ELR (cell line): ENCODE results near the gene SP9.
A peak's percentile ranks its signal among the peaks of the same experiment; 100 is the strongest.

ENCODE experiments used
- DNase-seq: peaks from one replicate; pipeline ENCODE4 v3.0.0-alpha.2; 2015; ENCODE audit warnings: low read depth

Gene SP9

GRCh38 chr2:174333372-174334277 lies 1.1 kb upstream of the SP9 start:
- DNase-seq: no peak

DNA sequence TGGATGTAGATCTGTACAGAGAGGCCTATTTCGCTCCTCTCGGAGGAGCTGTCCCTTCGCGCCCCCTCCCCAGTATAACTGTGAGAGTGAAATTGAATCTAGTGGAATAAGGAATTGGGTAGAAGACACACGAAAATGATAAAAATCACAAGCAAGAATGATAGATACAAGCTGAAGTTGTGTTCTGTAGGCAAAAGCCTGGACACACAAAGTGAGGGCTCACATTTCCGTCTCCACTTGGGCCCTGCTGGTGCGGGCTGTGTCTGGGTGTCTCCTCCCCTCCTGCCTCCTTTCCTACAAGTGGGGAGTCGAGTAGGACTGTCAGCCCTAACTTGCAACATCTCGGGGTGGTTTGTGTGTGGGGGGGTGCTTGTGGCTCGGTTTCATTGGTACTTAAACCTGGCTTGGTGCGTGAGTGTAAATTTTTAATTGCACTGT lies 457 bp upstream of the SP9 start:
- no peak for DNase-seq

DNA sequence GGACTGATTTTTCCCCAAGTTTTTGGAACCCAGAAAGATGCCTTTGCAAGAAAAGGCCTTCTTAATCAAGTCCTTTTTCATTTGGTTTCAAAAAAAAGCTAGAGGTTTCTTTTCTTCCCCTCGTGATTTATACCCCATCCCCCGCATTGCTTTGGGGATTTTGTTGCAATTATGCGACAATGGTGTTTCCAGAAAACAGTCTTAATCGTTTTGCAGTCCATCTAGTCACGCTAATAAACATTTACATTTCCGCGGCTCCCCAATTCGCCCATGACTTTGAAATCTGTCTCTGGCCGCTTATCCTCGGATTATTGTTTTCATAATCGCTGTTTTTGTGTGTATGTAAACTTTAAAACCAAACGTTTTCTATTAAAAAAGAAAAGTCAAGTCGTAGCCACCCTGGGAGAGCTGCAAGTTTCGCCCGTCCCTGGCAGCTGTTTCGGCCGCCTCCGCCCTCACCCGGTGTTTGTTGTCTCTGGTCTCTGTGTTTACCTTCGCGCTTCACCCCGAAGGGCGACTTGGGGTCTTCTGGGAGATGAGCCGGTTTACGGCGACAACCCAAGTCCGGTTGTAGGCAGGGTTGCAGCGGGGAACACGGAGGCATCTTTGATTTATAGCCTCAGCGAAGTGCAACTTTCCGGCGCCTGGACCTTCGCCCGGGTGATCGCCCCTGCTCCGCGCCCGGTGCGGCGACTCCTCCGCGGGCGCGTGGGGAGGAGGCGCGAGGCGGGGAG lies 667 bp downstream of the SP9 start:
- no peak for DNase-seq

- peak; percentile 50 for DNase-seq
These were observed 1.3 kb downstream of the SP9 start for GRCh38 chr2:174335988-174336500.

- peak; percentile 61 for DNase-seq
These were observed 2.0 kb downstream of the SP9 start for GRCh38 chr2:174336501-174337336.

GRCh38 chr2:174337337-174338146 lies 2.8 kb downstream of the SP9 start:
- peak; percentile 56 for DNase-seq

DNA sequence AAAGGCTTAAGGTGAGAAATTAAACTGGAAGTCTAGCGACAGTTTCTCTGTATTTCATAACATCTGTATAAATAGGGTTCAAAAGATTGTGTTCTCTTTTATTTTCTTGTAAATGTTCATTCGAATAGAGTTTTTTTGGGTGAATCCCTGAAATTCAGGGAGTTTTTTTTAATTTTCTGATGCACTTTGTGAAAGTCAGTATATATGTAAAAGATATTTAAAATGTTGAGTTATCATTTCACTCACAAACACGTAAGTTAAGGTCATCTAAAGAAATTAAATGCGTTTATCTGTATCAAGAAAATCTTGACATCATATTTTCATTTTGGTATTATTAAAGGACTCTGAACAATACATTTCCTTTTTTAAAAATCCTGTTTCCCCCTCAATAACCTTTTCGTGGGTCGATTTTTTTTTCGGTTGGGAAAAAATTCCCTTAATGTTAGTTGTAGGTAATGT lies 3.4 kb downstream of the SP9 start:
- DNase-seq: no peak

DNA sequence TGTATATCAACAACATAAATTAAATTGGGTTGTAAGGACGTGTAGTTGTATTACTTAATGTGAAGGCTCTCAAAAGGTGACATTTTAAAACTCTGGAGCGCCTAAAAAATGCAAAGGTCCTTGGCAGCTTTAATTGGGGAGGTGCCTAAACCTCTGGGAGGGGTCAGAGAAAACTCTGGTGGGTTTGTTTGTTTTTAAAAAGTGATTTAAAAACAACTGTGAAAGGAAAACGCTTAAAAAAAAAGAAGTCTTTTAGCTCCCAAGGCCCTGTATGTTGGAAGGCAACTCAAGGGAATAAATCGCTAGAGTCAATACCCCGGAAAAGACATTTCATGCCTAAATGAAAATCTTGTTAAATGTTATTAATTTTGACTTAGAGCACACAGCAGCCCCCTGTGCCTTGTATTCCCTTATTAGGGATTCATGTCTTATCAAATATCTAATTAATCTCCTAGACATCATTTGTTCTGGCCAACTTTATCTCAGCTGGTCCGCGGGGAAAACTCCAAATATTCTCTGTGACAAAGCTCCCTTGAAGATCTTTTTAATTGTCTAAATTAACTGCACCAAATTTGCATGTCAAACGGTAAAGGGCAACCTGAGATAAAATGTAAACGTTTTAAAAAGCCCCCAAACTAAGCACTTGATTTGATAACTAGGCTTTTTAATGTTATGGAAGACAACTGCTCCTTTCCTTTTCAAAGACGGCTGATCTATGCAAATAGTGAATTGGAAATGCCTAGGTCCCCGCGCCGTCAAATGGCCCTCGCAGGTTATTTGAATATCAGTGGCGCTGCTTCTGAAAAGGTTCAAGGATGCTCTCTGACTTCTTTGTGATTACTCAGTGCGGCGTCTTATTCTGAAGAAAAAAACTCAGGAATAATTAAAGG lies 4.2 kb downstream of the SP9 start:
- no peak for DNase-seq

DNA sequence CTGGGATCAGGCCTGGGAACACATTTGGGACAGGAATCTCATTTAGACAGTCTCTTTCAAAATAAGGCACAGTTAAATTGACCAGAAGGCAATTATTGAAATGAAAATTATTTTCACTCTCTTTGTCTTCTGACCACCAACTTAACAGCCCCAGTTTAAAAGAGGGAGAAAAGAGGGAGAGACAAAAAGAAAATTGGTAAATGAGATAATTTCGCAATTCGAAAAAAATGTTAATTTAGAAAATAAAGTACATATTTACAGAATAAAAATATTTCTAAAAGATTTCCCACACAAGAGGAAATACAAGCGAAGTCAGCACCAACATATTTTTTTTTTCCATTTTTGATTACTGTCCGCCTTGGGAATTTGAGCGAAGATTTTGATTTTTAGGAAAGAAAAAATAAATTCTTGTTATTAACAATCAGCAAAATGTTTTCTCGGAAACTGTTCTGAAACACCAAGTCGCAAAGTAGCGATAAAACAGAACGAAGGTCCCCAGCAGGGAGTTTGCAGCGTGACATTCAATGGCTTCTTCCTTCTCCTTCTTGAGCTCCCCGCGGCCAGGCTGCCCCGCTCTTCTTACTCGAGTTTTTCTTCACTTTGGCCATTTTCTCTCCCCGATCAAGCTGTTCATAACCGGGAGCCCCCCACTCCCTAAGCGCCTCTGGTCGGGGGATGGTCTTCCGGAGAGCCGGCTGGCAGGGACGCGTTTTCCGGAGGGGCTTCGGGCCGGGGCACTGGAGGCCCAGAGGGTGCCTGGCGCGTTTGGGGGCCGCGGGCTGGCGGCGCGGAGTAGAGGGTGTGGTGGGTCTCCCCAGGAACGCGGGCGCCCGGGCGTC lies 5.0 kb downstream of the SP9 start:
- DNase-seq: no peak

DNA sequence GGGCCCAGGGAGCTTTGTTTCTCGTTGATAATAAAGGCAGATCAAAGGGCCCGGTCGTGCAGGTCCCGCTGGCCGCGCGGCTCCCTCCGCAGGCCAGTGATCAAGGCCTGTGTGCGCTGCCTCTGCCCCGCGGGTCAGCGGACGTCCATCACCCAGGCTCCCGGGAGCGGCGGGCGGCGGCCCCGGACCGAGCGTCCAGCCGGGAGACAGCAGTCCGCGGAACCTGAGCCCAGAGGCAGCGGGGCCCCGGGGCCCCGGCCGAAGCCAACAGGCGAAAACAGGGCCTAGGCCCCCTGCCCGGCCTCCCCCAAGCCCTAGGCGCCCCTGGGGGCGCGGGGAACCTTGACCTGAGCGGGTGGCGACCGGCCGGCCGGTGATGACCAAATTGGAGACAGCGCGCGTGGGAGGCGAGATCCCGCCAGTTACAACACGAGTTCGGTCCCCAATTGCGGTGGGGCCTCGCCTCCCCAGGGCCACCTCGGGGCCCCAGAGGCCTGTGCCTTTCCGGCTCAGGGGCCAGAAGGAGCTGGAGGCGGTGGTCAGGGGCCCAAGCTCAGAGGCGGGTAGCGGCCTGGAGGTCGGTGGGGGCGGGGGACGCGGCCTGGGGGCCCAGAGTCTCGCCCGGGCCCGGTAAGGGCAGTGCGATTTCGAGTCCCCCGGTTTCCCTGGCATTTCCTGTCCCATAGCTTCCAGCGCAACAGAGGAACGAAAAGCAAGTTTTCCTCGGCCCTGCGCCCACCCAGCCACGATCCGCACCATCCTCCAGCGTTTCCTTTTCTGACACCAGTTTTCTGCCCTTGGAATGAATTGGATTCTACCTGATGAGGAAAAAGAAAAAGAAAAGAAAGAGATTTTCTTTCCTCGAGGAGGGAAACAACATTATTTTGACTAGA lies 5.9 kb downstream of the SP9 start:
- peak; percentile 49 for DNase-seq

GRCh38 chr2:174341293-174341994 lies 6.7 kb downstream of the SP9 start:
- DNase-seq: peak; percentile 83

DNA sequence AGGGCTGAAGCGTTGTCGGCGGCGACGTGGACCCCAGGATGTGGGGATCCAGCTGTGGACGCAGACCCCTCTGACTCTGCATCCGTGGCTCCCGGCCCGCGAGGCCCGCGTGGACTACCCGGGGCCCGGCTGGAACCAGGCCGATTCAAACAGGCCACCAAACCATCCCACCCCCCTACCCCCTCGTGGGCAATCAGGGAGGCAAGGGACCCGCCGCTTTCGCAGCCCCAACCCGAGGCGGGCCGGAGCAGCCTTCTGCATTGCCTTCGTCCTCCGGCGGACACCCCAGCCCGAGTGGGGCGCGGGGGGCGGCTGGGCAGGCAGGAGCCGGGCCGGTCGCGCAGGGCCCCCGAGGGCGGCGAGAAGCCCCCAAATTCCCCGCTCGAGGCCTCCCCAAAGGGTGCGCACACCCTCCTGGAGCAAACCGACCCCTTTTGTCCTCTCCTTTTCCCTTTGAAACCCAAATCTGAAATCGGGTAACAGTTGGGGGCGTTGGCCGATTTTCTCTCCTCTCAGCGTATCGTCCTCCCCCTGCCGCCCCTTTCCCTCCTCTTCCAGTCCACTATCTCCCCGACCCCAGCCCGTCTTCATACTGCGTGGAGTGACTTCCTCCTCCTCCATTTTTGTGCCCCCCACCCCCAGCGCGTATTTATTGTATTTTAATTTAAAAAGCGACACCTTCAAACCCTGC lies 7.4 kb downstream of the SP9 start:
- DNase-seq: no peak

- no peak for DNase-seq
These were observed 8.1 kb downstream of the SP9 start for GRCh38 chr2:174342686-174343342.

- DNase-seq: no peak
These were observed 8.5 kb downstream of the SP9 start for GRCh38 chr2:174343343-174343622.

DNA sequence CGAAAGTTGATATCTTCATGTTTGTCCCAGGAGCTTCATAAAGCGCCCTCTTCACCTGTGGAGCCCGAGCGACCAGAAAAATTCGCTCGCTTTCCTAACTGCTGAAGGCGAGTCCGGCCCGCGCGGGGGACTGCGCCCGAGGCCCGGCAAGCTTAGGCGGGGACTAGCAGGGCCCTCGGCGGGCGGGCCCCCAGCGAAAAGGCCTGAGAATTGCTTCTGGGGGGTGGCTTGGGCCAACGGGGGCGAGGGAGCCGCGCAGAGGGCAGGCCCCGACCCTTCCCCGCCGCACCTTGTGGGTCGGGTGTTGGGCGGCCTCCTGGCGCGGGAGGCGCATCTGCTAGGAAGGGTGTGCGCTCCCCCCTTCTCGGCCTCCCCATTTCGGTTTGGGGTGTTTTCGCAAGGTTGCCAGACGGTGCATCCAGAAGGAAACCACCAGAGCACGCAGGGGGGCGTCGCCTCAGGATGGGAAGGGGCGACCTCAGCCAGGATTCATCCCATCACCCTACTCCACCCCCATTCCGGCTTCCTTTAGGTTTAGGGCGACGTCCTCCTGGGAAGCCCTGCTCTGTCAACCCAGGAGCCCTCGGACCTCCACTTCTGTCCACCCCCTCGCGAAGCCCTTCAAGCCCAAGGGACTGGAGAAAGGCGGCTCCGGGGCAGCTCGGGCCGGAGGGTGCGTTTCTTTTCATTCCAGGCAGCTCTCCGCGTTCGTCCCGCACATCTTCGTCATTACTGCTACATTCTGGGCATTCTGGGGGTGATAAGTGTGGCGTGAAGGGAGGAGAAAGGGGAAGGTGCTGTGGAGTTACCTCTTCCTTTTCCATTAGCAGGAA lies 9.1 kb downstream of the SP9 start:
- no peak for DNase-seq
